Measurements from ENCODE around the gene SPINK14.

DNA sequence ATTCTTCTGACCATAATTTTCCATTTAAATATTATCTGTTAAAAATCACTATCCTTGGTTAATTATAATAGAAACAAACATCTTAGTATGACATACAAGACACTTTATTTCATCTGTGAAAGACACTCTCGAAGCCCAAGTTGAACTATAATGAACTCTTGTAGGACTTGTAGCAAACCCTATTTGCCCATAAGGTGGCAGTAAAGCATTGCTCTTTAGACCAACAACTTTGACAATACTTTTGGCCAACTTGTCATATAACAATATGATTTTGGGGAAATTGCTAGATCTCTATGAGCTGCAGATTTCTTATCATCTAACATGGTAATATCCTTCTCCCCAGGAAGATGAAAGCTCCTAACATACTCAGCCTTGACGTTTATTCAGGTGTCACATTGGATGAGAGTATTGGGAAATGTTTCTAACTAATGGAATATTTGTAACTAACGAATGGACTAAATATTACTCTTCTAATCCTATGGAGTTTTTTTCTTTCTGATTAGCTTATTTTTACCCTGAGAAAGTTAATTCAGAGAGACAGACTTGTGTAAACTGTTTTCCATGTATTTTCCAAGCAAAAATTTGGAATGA, 11.0 kb downstream of the SPINK14 start:
- TF ChIP-seq, protein P1, sequence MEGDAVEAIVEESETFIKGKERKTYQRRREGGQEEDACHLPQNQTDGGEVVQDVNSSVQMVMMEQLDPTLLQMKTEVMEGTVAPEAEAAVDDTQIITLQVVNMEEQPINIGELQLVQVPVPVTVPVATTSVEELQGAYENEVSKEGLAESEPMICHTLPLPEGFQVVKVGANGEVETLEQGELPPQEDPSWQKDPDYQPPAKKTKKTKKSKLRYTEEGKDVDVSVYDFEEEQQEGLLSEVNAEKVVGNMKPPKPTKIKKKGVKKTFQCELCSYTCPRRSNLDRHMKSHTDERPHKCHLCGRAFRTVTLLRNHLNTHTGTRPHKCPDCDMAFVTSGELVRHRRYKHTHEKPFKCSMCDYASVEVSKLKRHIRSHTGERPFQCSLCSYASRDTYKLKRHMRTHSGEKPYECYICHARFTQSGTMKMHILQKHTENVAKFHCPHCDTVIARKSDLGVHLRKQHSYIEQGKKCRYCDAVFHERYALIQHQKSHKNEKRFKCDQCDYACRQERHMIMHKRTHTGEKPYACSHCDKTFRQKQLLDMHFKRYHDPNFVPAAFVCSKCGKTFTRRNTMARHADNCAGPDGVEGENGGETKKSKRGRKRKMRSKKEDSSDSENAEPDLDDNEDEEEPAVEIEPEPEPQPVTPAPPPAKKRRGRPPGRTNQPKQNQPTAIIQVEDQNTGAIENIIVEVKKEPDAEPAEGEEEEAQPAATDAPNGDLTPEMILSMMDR (IDR thresholded peaks at IDR 0.05): peak; percentile 46 to 89 (median 76)
- no peak for TF ChIP-seq POLR2A (IDR thresholded peaks at IDR 0.05)
